Measurements from ENCODE around the gene PIAS4.

PIAS4 gene

DNA sequence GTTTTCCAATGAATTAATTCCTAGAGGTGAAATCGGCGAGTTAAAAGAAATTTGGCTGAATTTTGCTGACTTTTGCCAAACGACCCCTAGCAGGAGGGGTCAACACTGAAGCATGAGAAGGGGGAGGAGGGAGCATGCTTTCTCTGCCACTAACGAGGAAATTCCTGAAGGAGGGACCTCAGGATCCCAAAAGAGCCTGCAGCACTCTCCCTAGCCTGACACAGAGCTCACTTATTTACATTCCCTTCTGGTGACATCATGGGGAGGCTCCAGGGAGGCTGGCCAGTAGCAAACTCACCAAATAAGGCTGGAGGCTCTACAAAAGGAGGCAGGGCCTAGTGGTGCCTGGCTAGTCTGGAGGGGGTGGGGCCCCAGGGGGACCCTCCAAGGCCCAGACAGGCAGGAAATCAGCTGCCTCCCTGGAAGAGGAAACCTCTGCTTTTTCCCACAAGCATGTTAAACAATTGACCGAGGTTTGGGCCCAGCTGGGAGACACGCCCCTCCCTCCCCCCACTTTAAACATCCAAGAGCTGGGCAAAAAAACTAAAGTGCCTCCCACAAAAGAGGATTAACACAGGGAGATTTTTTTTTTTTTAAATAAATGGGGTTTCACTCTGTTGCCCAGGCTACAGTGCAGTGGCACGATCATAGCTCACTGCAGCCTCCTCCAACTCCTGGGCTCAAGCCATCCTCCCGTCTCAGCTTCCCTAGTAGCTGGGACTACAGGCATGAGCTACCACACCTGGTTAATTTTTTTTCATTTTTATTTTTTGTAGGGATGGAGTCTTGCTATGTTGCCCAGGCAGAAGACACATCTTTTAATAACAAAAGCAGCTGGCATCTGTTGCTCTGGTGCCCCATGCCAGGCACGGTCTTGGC lies 38.7 kb upstream of the PIAS4 start:
- H3K9ac ChIP-seq (ENCODE audit: low read length), result peak overlapping the region; percentile 86
- peaks cover 24% of the 10 kb centered on the region for H3K4me1 ChIP-seq (ENCODE audit: control insufficient read depth, insufficient read depth, low read length)
- no peaks in the 10 kb centered on the region for H3K9me3 ChIP-seq (ENCODE audit: control insufficient read depth, insufficient read depth, low read depth, low read length)
- H3K4me3 ChIP-seq (ENCODE audit: low read depth, low read length), result peak overlapping the region; percentile 73
- H3K27me3 ChIP-seq (ENCODE audit: control insufficient read depth, insufficient read depth, low read length), result no peaks in the 10 kb centered on the region
- H3K36me3 ChIP-seq (ENCODE audit: control insufficient read depth, insufficient read depth, low read length), result peaks cover 50% of the 10 kb centered on the region
- H3K27ac ChIP-seq (ENCODE audit: low read depth, low read length), result peak overlapping the region; percentile 93

DNA sequence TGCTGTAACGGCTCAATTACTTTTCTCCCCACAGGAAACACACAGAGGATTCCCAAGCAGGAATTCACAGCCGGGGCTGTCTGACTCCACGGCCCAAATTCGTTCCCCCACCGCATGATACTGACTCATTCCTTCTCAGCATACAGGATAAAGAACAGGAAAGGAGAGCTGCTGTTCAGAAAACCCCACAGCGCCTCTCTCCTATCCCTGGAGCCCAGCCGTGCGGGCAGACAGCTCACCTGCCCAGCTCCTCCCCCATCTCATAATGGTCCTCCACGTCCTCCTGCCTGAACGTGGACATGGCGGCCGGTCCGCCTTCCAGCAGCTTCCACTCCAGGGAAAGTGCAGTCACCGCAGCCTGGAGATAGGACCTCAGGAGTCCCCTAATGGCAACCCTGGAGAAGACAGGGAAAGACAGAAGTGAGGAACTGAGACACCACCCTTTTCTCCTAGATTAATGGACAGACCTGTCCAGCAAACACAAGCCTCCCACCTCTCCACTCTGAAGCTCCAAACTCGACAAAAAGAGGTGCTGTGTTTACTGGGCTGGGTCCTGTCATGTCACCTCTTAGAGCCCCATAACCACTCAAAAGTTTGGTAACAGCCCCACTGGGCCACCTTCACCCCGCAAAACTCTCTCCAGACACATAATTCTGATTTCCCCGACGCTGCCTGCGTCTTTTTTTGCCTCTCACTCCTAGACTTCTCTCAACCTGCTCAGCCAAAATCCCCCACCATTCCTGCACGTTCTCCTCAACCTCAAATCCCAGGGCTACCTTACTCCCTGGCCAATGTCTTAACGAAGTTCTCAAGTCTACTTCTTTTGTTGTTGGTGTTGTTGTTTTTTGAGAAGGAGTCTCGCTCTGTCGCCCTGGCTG lies 37.9 kb upstream of the PIAS4 start:
- no peaks in the 10 kb centered on the region for H3K9me3 ChIP-seq (ENCODE audit: control insufficient read depth, insufficient read depth, low read depth, low read length)
- peak overlapping the region; percentile 93 for H3K27ac ChIP-seq (ENCODE audit: low read depth, low read length)
- peak overlapping the region; percentile 86 for H3K9ac ChIP-seq (ENCODE audit: low read length)
- H3K4me3 ChIP-seq (ENCODE audit: low read depth, low read length), result peak overlapping the region; percentile 73
- no peaks in the 10 kb centered on the region for H3K27me3 ChIP-seq (ENCODE audit: control insufficient read depth, insufficient read depth, low read length)
- H3K4me1 ChIP-seq (ENCODE audit: control insufficient read depth, insufficient read depth, low read length), result peaks cover 24% of the 10 kb centered on the region
- H3K36me3 ChIP-seq (ENCODE audit: control insufficient read depth, insufficient read depth, low read length), result peaks cover 43% of the 10 kb centered on the region

DNA sequence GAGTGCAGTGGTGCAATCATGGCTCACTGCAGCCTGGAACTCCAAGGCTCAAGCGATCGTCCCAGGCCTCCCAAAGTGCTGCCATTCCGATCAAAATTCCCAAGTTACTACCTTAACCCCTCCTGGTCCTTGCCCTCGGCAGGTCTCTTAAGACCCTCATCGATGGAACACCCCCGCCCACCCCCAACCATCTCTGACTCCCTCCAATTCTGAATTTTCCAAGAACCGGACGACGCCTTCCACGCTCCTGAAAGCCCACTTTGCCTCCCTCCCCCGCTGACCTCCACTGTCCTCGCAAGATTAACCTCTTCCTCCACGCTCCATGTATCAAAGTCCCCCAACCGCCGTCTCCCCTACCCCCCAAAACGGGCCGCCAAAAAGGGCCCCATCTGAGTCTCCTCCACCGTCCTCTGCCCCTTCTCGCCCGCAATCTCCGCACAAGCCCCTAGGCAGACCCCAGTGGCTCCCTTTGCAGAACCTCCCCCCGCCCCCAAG lies 37.2 kb upstream of the PIAS4 start:
- peak overlapping the region; percentile 86 for H3K9ac ChIP-seq (ENCODE audit: low read length)
- H3K27ac ChIP-seq (ENCODE audit: low read depth, low read length), result peak overlapping the region; percentile 93
- H3K36me3 ChIP-seq (ENCODE audit: control insufficient read depth, insufficient read depth, low read length), result peaks cover 42% of the 10 kb centered on the region
- no peaks in the 10 kb centered on the region for H3K9me3 ChIP-seq (ENCODE audit: control insufficient read depth, insufficient read depth, low read depth, low read length)
- H3K4me3 ChIP-seq (ENCODE audit: low read depth, low read length), result peak overlapping the region; percentile 73
- no peaks in the 10 kb centered on the region for H3K27me3 ChIP-seq (ENCODE audit: control insufficient read depth, insufficient read depth, low read length)
- peaks cover 24% of the 10 kb centered on the region for H3K4me1 ChIP-seq (ENCODE audit: control insufficient read depth, insufficient read depth, low read length)

DNA sequence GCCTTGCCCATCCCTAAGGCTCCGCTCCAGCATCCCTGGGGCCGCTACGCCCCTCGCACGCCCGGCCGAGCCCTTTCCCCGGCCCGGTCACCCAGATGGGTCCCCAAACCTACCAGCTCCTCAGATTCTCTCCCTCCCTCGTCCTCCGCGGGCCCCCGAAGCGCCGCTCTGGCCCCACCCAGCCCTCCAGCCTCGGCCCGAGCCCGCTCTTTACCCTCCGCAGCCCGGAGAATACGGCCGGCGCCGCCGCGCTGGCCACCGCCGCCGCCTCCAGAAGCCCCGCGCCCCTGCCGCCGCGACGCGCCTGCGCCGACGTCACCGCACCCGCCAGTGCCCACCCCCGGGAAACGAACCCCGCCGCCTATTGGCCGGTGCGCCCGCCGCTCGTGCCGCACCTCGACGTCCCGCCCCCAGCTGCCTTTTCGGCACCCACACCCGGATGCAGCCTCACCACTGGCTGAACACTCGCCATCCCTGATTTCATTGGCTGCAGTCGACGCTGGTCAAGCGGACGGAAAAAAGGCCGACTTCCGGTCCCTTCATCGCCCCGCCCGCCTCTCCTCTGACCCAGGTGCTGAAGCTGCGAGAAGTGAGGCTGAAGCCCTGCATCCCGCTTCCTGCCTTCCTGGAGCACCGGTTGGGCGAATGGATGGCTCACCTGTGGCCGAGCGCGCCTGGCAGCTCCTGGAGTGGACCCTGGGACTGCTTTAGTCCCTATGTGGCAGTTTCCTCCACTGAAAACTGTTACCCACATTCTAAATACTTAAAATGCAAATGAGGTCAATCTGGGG lies 36.5 kb upstream of the PIAS4 start, which contains the start of gene DAPK3:
Gene DAPK3 (minus strand): TSS at position 292 of the 791 bp plus-strand sequence. CDS start 1,364 bp downstream, outside the sequence.
- H3K27me3 ChIP-seq (ENCODE audit: control insufficient read depth, insufficient read depth, low read length), result no peaks in the 10 kb centered on the region
- peak within 1 kb of the TSS; percentile 93 for H3K27ac ChIP-seq (ENCODE audit: low read depth, low read length)
- H3K4me3 ChIP-seq (ENCODE audit: low read depth, low read length), result peak within 1 kb of the TSS; percentile 73
- H3K9ac ChIP-seq (ENCODE audit: low read length), result peak within 1 kb of the TSS; percentile 86
- H3K4me1 ChIP-seq (ENCODE audit: control insufficient read depth, insufficient read depth, low read length), result peaks cover 24% of the 10 kb centered on the region
- no peaks in the 10 kb centered on the region for H3K9me3 ChIP-seq (ENCODE audit: control insufficient read depth, insufficient read depth, low read depth, low read length)
- H3K36me3 ChIP-seq (ENCODE audit: control insufficient read depth, insufficient read depth, low read length), result peaks cover 42% of the 10 kb centered on the region

DNA sequence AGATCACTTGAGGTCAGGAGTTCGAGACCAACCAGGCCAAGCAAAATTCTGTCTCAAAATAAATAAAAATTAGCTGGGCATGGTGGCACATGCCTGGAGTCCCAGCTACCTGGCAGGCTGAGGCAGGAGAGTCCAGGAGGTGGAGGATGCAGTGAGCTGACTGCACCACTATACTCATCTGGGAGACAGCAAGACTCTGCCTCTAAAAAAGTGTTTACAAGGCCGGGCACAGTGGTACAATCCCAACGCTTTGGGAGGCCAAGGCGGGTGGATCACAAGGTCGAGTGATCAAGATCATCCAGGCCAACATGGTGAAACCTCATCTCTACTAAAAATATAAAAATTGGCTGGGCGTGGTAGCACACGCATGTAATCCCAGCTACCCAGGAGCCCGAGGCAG lies 32.4 kb upstream of the PIAS4 start:
- Histone ChIP-seq H3K27ac (ENCODE audit: low read depth, low read length) (no peak overlapping the region), H3K9me3 (ENCODE audit: control insufficient read depth, insufficient read depth, low read depth, low read length) (no peaks in the 10 kb centered on the region), H3K27me3 (ENCODE audit: control insufficient read depth, insufficient read depth, low read length) (no peaks in the 10 kb centered on the region), H3K36me3 (ENCODE audit: control insufficient read depth, insufficient read depth, low read length) (peaks cover 56% of the 10 kb centered on the region), H3K4me3 (ENCODE audit: low read depth, low read length) (no peak overlapping the region), H3K4me1 (ENCODE audit: control insufficient read depth, insufficient read depth, low read length) (no peaks in the 10 kb centered on the region), H3K9ac (ENCODE audit: low read length) (no peak overlapping the region)

DNA sequence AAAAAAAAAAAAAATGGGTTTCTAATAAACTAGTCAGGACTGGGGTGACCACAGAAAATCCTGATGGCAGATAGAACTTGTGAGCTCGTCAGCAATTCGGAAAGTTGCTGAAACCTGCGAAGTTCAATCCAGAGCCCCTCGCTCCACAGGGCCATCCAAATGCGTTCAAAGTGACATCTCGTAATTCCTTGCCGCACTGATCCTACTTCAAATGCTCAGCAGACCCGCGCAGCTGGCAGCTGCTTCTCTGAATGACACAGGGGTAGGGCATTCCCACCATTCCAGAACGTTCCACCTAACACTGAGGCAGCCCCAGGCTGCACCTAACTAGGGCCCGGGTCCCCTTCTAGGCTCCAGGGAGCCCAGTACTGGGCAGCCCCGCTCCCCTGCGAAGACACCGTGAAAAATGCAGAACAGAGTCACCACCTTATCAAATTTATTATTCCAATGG lies 31.9 kb upstream of the PIAS4 start:
- peaks cover 61% of the 10 kb centered on the region for H3K36me3 ChIP-seq (ENCODE audit: control insufficient read depth, insufficient read depth, low read length)

DNA sequence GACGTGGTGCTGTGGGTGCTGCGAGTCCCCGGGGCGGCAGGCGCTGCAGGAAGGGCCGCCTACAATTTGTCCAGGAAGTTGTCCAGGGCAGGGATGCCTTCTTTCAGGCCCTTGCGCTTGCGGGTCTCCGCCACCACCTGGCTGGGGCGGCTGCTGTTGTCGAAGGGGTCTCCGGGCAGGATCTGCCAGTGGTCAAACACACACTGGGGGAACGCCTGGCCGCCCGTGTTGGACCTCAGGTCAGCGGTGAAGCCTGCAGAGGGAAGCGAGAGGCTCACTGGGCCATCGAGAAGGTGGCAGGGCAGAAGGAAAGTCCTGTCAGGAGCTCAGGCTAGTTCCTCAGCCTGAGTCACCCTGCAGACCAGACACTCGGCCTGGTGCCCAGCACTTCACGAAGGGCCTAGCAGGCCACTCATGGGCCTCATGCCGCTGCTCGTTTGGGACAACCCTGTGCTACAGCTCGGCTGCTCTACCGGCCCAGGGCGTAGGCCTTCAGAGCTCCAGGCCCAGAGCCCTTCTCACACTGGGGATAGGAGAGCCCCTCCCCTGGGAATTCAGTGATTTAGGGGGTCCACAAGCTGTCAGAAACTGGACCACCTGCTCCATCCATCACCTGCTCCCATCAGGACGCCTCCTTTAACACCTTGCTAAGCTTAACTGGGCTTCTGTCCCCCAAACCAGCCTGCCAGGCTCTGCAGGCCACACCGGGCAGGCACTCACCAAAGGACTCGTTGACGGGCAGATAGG lies 30.9 kb upstream of the PIAS4 start:
- Histone ChIP-seq H3K4me1 (ENCODE audit: control insufficient read depth, insufficient read depth, low read length) (no peaks in the 10 kb centered on the region), H3K4me3 (ENCODE audit: low read depth, low read length) (no peak overlapping the region), H3K9me3 (ENCODE audit: control insufficient read depth, insufficient read depth, low read depth, low read length) (no peaks in the 10 kb centered on the region), H3K9ac (ENCODE audit: low read length) (no peak overlapping the region), H3K36me3 (ENCODE audit: control insufficient read depth, insufficient read depth, low read length) (peaks cover 71% of the 10 kb centered on the region), H3K27ac (ENCODE audit: low read depth, low read length) (no peak overlapping the region), H3K27me3 (ENCODE audit: control insufficient read depth, insufficient read depth, low read length) (no peaks in the 10 kb centered on the region)

More for the DNA sequence above, 31.9 kb upstream of the PIAS4 start:
- Histone ChIP-seq H3K9ac (ENCODE audit: low read length) (no peak overlapping the region), H3K4me1 (ENCODE audit: control insufficient read depth, insufficient read depth, low read length) (no peaks in the 10 kb centered on the region), H3K27me3 (ENCODE audit: control insufficient read depth, insufficient read depth, low read length) (no peaks in the 10 kb centered on the region), H3K9me3 (ENCODE audit: control insufficient read depth, insufficient read depth, low read depth, low read length) (no peaks in the 10 kb centered on the region), H3K4me3 (ENCODE audit: low read depth, low read length) (no peak overlapping the region), H3K27ac (ENCODE audit: low read depth, low read length) (no peak overlapping the region)

DNA sequence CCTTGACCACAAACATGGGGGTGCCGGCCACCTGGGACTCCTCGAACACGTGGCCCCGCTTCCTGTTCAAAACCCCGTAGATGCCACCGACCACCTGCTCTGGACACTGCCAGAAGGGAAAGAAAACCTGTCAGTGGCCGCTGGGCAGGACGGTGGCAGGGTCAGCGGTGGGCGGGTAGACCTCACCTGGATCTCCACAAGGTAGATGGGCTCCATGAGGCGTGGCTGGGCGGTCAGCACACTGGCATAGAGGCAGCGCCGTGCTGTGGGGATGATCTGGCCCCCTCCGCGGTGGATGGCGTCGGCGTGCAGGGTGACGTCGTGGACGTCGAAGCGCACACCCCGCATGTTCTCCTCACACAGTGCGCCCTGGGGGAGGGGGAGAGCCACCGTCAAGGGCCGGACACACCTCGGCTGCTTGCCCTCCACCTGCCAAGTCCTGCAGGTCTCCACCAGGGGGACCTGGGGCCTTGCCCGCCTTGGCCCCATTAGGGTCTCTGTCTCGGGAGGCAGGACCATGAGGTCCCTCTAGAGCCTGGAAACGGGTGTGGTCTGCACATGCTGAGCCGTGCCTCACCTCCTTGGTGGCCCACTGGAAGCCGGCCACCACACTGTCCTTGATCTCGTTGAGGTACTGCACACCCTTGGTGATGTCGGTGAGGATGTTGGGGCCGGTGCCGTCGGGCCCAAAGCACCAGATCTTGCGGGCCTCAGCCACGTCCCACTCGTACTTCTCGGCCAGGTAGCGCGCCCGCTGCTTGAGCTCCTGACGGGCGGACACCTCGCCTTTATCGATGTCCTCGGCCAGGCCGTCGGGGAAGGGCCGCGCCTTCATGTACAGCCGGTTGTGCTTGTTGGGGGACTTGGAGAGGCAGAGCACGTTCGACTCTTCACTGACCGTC lies 30.0 kb upstream of the PIAS4 start:
- Histone ChIP-seq H3K36me3 (ENCODE audit: control insufficient read depth, insufficient read depth, low read length) (peaks cover 79% of the 10 kb centered on the region), H3K27ac (ENCODE audit: low read depth, low read length) (no peak overlapping the region), H3K9ac (ENCODE audit: low read length) (no peak overlapping the region), H3K9me3 (ENCODE audit: control insufficient read depth, insufficient read depth, low read depth, low read length) (no peaks in the 10 kb centered on the region), H3K27me3 (ENCODE audit: control insufficient read depth, insufficient read depth, low read length) (no peaks in the 10 kb centered on the region), H3K4me3 (ENCODE audit: low read depth, low read length) (no peak overlapping the region), H3K4me1 (ENCODE audit: control insufficient read depth, insufficient read depth, low read length) (no peaks in the 10 kb centered on the region)

DNA sequence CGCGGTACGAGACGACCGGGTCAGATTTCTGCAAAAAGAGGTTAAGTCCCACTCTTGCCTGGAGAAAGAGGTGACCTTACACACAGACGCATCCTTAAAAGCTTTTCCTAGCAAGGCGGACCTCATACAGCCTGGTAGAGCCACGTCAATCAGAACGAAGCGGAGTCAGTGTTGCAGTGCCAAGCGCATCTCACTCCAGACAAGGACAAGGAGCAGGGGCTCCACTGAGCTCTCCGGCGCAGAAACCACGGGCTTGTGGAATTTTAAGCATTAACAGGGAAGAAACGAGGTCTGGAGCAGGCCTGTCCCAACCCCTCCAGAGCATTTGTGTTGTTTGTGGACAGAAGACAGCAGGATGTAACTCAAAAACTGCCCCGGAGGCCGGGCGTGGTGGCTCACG lies 29.4 kb upstream of the PIAS4 start:
- H3K27me3 ChIP-seq (ENCODE audit: control insufficient read depth, insufficient read depth, low read length), result no peaks in the 10 kb centered on the region
- no peak overlapping the region for H3K4me3 ChIP-seq (ENCODE audit: low read depth, low read length)
- no peak overlapping the region for H3K9ac ChIP-seq (ENCODE audit: low read length)
- H3K9me3 ChIP-seq (ENCODE audit: control insufficient read depth, insufficient read depth, low read depth, low read length), result no peaks in the 10 kb centered on the region
- H3K4me1 ChIP-seq (ENCODE audit: control insufficient read depth, insufficient read depth, low read length), result peaks cover 2% of the 10 kb centered on the region; the same call in 1 of the 2 replicates
- H3K36me3 ChIP-seq (ENCODE audit: control insufficient read depth, insufficient read depth, low read length), result peaks cover 82% of the 10 kb centered on the region
- no peak overlapping the region for H3K27ac ChIP-seq (ENCODE audit: low read depth, low read length)
